ENCODE results near the gene SAMD4B.
"Not testable (repeated sequence)": the region's sequence is repeated elsewhere in the genome, so short reads cannot be mapped to it uniquely, and the experiment has no call there.

Gene SAMD4B

DNA sequence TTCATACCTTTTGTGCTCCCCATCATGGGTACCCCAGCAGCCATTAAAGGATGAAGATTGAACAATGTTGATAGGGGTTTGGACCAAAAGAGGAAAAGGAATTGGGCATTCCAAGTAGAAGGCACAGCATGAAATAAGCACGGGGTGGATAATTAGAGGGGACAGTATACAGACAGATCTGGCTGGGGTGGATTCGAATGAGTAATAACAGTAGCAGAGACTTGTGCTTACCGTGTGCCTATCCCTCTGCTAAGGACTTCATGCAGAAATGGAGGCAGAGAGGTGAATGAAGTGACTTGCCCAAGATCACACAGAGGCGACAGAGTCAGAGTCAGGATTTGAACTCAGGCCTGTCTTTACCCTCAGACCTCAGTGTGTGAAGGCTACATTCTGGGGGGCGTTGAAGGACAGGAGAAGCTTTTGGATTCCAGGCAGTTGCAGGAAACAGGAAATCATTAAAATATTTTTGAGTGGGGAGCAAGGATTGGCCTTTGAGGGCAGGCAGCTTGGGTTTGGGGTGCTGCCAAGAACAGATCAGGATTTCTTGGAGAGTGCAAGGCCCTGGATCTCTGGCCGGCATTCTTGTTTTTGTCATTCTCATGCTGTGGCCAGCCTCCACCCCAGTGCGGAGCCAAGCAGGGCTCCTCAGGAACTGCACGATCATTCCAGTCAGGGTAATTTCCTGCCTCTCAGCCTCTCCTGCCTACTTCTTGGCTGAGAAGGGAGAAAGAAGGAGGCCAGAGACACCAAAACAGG lies 30.0 kb downstream of the SAMD4B start:
- DNase-seq (ENCODE audit: low read depth) = no peak

DNA sequence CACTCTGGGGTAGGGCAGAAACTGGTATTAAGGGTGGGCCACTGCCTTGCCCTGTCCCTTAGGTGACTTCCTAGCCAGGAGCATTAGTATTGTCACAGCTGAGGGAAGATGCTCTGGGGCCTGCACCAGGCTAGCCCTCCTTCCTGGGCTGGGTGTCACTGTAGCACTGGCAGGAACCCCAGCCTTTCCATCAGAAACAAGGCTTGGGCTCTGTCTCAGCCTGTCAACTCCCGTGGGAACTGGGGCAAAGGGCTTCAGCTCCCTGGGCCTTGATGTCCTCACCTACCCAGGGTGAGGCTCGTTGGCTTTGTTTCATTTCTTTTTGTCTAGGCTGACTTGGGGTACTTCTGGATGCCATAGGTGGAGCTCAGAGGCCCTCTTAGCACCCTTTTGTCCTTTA lies 30.7 kb downstream of the SAMD4B start:
- no peak for DNase-seq (ENCODE audit: low read depth)

GRCh38 chr19:39375929-39376328 lies 33.7 kb downstream of the SAMD4B start:
- DNase-seq (ENCODE audit: low read depth) = no peak

DNA sequence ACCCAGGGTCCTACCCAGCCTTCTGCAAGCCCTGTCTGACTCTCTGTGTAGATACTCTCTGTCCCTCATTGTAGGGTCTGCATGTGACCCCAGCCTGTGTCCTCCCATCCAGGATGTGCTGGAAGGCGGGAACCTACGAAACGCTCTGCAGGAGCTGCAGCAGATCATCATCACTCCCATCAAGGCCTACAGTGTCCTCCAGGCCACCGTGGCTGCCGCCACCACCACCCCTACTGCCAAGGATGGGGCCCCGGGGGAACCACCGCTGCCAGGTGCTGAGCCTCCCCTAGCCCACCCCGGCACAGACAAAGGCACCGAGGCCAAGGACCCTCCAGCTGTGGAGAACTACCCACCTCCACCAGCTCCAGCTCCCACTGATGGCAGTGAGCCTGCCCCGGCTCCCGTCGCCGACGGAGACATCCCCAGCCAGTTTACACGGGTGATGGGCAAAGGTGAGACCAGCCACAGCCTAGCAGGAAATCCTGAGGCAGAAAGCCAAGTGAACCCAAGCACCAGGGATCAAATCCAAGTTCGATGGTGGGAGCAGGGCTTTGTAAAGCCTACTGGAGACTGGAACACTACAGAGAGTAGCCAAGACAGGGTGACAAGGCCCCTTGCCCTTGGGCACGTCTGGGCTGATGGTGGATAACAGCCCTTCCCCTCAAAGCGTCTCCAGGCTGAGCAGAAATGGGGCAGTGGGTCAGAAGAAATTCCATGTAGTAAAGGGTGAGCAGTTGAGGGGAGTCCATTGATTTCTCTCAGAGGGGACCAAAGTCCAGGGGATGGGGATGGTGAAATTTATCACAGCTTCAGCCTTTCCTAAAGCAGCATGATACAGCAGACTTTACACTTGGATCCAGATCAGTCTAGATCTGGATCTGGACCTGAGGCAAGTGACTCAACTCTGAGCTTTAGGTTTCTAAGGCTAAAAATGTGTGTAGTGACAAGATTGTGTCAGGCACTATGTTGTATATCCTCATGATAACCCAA lies 35.4 kb downstream of the SAMD4B start:
- DNase-seq (ENCODE audit: low read depth) = no peak

GRCh38 chr19:39379366-39379765 lies 37.1 kb downstream of the SAMD4B start:
- DNase-seq (ENCODE audit: low read depth) = not testable (repeated sequence)

DNA sequence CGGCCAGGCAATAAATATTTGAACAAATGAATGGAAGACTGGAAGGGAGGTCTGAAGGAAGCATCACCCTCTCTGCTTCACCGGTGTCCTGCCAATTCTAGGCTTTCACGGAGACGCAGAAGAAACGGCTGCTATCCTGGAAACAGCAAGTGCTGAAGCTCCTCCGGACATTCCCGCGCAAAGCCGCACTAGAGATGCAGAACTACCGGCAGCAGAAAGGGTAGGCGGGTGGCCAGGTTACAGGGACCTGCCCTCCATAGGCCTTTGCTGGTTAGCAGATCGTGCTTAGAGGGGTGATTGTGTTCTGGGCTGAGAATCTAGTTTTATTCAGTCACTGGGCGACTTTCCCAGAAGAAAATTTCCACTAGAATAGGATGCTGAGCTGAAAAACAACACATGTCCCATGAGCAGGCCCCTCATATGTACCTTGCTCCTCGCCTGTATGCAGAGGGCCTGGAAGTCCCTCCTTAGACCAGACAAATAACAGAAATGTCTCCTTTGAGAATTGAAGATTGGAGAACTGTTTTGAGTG lies 37.7 kb downstream of the SAMD4B start:
- no peak for DNase-seq (ENCODE audit: low read depth)

DNA sequence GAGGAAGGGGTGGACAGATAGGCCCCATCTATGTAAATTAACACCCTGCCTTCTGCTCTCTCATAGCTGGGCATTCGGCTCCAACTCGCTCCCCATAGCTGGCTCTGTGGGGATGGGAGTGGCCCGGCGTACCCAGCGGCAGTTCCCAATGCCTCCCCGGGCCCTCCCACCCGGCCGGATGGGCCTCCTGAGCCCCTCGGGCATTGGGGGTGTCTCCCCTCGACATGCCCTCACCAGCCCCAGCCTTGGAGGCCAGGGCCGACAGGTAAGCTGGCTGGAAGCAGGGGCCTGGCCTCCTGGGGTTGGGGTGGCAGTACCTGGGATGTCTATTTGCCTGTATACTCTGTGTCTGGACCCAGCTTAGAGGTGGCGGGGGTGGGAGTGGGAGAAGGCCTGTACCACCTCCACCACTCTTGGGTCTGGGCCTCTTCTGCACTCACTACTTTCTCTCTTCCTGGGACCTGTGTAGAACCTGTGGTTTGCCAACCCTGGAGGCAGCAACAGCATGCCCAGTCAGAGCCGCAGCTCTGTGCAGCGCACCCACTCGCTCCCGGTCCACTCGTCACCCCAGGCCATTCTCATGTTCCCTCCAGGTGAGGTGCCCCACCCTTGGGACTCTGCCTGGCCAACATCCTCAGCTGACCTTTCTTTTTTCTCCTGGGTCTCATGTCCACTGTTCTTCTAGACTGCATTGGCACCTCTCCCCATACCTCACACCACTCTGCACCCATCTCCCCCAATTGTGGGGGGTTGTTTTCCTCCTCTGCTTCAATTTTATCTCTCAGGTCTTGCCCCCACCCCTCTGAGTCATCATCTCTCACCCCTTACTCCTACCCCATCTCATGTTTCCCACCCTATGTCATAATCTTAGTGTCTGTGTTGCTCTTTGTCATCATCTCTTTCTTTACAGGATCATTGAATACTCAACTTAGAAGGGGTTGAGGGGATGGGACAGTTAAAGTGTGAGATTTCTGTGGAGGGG lies 38.6 kb downstream of the SAMD4B start:
- DNase-seq (ENCODE audit: low read depth) = no peak

DNA sequence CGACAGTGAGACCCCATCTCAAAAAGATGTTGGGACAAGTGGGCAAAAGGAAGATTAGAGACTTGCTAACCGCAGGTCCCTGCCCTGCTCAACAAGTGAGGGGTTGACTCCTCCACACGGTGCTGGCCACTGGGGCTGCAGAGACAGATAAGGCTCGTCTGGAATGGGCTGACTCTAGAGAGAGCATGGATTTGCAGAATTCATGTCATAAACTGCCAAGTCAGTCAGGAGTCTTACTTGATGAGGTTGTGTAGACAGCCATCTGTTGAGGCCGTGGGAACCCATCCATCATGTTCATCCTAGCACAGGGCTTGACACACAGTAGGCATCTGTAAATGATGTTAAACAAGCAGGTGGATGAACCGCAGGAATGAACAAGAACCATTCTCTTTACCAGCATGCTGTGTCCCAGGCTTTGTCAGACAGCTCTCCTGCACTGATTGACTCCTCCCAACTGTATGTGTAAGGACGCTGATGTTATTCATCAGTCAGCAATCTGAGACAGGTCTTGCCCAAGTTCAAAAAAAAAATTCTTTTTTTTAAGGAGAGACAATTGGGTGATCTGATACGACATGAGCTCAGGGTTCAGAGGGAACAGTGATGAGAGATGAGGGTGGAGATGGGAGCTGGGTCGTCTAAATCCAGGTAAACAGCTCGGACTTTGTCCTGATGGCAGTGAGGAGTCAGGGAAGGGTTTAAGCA lies 39.8 kb downstream of the SAMD4B start:
- DNase-seq (ENCODE audit: low read depth) = no peak

DNA sequence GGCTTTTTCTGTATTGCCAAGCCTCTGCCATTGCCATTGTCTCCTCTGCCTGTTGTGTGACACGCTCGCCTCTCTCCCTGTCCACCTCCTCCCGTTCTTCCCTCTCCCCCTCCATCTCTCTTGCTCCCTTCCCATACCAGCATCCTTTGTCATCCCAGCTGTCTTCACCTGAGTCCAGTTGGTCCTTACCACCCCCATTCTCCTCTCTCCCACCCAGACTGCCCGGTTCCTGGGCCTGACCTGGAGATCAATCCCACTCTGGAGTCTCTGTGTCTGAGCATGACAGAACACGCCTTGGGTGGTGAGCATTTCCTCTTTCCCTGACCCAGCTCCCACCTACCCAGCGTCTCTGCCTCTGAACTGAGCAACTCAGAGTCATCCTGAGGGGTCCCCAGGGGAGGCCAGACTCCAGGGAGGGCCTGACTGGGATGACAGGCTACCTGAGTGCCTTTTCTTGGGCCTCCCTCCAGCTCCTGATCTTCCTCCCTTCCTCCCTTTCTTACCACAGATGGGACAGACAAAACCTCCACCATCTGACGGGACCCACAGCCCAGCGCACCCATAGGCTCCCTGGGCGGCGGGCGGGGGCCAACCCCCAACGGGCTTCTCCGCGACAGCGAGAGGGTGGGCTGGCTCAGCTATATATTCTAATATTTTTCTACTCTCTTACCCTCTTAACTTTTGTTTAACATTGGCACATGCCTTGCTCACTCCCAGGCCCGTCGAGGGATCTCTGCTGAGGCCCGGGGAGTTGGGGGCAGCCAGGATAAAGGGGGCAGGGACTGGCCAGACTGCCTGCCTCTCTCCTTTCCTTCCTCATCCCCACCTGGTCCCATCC lies 41.0 kb downstream of the SAMD4B start:
- DNase-seq (ENCODE audit: low read depth) = no peak

- DNase-seq (ENCODE audit: low read depth) = no peak
These were observed 42.8 kb downstream of the SAMD4B start for GRCh38 chr19:39384839-39385568.

- no peak for DNase-seq (ENCODE audit: low read depth)
These were observed 43.6 kb downstream of the SAMD4B start for GRCh38 chr19:39385629-39386411.

DNA sequence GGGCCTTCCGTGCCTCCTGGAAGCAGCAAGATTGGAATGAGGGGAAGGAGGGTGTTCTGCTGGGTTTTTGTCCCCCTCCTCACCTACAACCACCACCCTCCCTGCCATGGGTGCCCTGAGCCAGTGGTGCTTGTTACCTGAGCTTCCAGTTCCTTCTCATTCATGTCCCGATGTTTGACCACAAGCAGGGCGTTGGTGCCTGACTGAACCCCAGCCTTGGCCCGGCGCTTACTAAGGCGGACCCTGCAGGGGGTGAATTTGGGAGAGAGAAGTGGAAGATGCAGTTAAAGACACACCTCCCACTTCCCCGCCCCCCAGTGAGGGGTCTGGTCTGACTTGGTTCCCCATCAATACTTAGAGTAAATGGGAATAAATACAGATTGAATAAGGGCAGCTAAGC lies 44.3 kb downstream of the SAMD4B start:
- DNase-seq (ENCODE audit: low read depth) = no peak

- no peak for DNase-seq (ENCODE audit: low read depth)
These were observed 46.4 kb downstream of the SAMD4B start for GRCh38 chr19:39388657-39389056.

DNA sequence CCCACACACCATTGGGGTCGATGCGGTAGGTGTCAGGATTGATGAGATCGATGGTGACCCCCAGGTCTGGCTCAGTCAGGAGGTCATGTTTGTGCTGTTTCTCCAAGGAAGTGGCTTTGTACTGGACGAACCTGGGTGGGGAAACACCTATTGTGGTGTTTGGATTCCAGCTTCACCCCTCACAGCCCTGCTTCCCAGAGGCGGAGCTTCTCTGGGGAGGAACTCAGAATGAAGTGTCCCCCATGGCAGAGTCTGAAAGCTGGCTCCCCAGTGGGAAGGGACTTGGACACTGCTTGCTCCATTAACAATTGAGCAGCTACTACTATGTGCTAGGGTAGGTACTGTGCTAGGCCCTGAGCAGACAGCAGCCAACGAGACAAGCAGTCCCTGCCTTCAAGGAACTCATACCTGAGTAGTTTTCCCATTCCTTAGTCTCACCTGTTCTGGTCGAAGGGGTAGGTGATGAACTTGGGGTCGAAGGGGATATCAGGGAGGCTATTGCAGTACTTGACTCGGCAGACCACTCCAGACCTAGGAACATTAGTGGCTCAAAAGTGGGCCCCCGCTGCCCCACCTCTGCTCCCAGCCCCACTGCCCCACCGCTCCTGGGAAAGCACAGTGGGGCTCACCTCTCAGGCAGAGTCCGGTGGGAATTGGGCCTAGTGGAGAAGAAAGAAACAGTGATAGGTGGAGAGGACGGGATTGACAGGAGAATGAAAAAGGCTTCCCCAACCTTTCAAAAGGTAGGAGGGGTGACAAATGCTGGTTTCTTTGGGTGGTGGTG lies 47.6 kb downstream of the SAMD4B start:
- DNase-seq (ENCODE audit: low read depth) = no peak

DNA sequence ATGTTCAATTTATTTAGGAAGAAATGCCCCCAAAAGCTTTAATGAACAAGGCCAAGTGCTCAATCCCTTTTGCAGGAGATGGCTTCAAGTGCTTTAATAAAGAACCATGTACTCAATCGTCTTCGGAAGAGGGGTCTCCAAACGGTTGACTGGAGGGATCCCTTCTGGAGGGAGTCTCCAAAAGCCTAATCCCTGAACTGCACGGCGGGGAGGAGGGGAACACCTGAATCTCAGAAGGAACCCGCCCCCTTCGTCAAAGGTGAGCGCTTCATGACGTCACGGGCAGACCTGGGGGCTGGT lies 48.2 kb downstream of the SAMD4B start:
- no peak for DNase-seq (ENCODE audit: low read depth)

- DNase-seq (ENCODE audit: low read depth) = peak; percentile 98
These were observed 48.7 kb downstream of the SAMD4B start, which contains the start of the genes MED29 and PAF1 for GRCh38 chr19:39390751-39391437. TSS of gene MED29 (plus strand) at chr19:39391378. CDS start at chr19:39391423, 45 bp downstream. TSS of gene PAF1 (minus strand) at chr19:39391106. CDS start at chr19:39390864, 242 bp downstream.
